Non-pigmented ciliary epithelial cell (primary cell): Measurements from ENCODE around the gene RPL22L1.
"Not testable (repeated sequence)": the region's sequence is repeated elsewhere in the genome, so short reads cannot be mapped to it uniquely, and the experiment has no call there.

Experiments
- DNase-seq: peaks from one replicate; pipeline ENCODE4 v3.0.0-alpha.2; 2010; ENCODE audit warnings: low read depth

Gene RPL22L1

GRCh38 chr3:170829546-170830272 lies 40.3 kb downstream of the RPL22L1 start:
- no peak for DNase-seq

GRCh38 chr3:170826047-170826446 lies 43.9 kb downstream of the RPL22L1 start:
- no peak for DNase-seq

GRCh38 chr3:170823562-170823961 lies 46.4 kb downstream of the RPL22L1 start:
- not testable (repeated sequence) for DNase-seq

- not testable (repeated sequence) for DNase-seq
These were observed 51.7 kb downstream of the RPL22L1 start for GRCh38 chr3:170818325-170818724.

- not testable (repeated sequence) for DNase-seq
These were observed 52.5 kb downstream of the RPL22L1 start for GRCh38 chr3:170817471-170817870.

GRCh38 chr3:170816841-170817240 lies 53.2 kb downstream of the RPL22L1 start:
- DNase-seq = no peak

- DNase-seq = no peak
These were observed 53.7 kb downstream of the RPL22L1 start for GRCh38 chr3:170816341-170816740.

GRCh38 chr3:170815936-170816335 lies 54.1 kb downstream of the RPL22L1 start:
- no peak for DNase-seq

- DNase-seq = no peak
These were observed 54.7 kb downstream of the RPL22L1 start for GRCh38 chr3:170815340-170815739.
